Midbrain (tissue), 1 donor: ENCODE measurements around the gene TFF2.
A peak's percentile ranks its signal among the peaks of the same experiment; 100 is the strongest.

Source experiments
- DNase-seq: peaks from one replicate; lab custom pipeline; 2025; lab: John Stamatoyannopoulos, UW

The TFF2 gene

DNA sequence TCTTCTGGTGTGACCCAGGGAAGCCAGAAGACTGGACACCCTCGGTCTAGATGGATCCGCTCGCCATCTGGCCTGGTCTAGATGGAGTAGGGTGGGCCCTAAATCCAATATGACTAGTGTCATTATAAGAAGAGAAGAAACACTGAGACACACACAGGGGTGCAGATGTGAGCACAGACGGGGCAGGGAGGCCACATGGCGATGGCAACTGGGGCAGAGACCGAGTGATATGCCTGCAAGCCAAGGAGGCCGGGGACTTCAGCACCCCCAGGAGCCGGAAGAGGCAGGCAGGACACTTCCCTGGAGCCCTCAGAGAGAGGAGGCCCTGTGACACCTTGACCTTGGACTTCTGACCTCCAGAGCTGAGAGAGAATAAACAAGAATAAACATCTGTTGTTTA, 30.0 kb downstream of the TFF2 start:
- no peak for DNase-seq

- no peak for DNase-seq
Observed at GRCh38 chr21:42319851-42320572, 30.8 kb downstream of the TFF2 start.

DNA sequence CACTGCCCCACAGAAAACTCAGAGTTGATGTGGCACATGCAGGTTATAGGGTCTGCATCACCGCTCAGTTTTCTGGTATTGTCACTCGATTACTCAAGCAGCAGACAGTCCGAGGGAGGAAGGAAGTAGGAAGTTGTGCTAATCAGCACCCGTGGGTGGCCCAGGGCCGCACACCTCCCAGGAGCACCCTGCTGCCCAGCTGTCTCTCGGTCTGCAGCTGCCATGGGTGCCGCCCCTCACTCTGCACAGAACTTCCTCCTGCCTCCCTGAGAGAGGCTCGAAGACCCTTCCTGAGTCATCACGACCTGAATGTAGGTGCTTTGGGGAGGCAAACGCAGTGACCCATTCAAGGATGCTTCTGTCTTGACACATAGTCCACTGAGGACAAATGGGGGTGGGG, 31.4 kb downstream of the TFF2 start:
- DNase-seq, result no peak

- DNase-seq, result no peak
Observed at GRCh38 chr21:42317826-42318746, 32.7 kb downstream of the TFF2 start.

- no peak for DNase-seq
Observed at GRCh38 chr21:42317341-42317741, 33.5 kb downstream of the TFF2 start.

DNA sequence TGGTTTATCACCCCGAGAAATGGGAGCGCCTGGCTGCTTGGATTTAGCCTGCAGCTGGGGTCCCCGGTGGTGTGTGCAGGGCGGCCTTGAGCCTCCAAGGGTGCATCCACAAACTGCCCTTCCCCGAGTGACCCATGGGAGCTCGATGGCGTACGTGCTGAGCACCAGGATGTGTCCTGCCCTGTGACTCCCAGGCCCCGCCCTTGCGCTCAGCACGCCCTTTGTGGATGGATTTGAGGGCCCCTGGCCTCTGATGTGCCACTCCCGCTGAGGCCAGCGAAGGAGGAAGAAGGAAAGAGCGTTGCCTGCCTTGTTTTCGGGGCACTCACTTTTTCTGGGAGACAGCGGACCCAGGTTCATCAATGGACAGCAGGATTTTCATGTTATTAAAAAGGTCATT, 33.9 kb downstream of the TFF2 start:
- DNase-seq, result no peak

- no peak for DNase-seq
Observed at GRCh38 chr21:42315296-42315891, 35.4 kb downstream of the TFF2 start, which contains the start of gene TFF3. Gene TFF3, minus strand, starts transcription at chr21:42315409. Its CDS starts 35 bp downstream, at chr21:42315374.

GRCh38 chr21:42314616-42315295, 36.0 kb downstream of the TFF2 start:
- DNase-seq, result no peak

DNA sequence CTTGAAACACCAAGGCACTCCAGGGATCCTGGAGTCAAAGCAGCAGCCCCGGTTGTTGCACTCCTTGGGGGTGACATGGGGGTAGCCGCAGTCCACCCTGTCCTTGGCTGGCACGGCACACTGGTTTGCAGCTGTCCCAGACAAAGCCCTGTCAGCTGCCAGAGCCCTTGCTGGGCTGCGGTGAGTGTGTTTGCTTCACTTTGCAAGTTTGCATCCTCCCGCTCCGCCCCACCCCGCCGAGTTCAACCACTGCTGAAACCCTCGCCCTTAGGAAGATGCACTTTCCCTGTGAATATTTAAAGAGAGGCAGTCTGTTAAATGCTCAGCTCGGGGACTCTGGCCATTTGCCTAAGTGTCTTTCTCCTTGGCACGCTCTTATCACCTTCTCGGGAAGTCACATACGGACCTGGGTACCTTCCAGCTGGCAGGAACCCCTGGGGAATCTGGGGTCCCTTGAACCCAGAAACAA, 37.3 kb downstream of the TFF2 start:
- DNase-seq, result no peak

DNA sequence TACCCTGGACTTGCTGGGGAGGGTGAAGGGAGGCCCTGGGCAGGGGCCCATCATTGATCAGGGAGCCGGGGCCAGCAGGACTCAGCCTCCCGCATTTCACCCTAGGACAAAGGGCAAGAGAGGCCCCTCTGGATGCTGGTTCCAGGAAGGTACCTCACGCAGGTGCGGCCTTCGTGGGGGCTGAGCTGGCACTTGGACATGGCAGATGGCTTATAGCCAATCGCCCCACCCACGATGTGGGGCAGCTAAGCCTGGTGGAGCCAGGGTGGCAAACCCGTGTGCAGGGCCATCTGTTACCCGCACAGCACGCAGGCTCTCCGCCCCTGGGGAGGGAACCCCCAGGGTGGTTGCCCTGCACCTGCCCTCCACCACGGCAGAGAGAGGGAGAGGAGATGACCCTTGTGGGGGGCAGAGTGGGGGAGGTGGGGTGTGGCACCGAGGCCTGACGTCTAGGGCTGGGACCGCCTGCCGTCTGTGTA, 38.1 kb downstream of the TFF2 start:
- DNase-seq, result no peak

- DNase-seq, result no peak
Observed at GRCh38 chr21:42311816-42312625, 38.8 kb downstream of the TFF2 start.

DNA sequence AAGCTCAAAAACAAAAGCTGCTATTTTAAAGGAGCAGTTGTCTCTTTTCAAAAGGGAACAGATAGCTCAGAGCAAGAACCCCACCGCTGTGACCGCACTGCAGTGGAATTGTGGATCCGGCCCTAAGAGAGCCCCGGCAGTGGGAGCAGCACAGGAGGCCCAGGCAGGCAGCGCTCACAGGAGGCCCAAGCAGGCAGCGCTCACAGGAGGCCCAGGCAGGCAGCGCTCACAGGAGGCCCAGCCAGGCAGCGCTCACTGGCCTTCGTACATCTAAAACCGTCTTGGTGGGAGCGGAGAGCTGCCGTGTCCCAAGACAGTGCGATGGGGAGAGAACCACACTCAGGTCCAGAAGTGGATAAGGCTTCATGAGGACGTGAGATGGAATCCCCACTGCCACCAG, 39.6 kb downstream of the TFF2 start:
- no peak for DNase-seq

- DNase-seq, result no peak
Observed at GRCh38 chr21:42310411-42311001, 40.3 kb downstream of the TFF2 start.

DNA sequence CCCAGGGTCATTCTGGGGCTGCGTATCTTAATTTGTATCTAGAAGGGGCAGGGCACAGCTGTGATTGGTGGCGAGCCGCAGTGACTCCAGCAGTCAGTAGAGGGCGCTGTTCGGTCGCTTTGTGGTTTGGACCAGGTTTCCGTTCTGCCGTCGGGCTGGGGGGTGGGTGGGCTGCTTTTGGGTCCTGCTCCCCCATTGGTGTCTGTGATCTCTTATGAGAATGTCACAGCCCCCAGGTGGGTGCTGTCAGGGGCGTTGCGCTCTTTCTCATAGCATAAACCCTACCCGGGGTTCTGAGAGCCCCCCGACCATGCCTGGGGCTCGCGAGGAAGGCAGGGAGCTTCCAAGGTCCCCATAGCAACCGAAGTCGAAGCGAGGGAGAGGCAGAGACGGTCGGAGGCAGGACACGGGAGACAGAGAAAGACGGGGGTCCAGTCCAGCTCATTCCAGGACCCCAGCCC, 41.0 kb downstream of the TFF2 start:
- peak; percentile 35 for DNase-seq

GRCh38 chr21:42308914-42309752, 41.7 kb downstream of the TFF2 start:
- no peak for DNase-seq

DNA sequence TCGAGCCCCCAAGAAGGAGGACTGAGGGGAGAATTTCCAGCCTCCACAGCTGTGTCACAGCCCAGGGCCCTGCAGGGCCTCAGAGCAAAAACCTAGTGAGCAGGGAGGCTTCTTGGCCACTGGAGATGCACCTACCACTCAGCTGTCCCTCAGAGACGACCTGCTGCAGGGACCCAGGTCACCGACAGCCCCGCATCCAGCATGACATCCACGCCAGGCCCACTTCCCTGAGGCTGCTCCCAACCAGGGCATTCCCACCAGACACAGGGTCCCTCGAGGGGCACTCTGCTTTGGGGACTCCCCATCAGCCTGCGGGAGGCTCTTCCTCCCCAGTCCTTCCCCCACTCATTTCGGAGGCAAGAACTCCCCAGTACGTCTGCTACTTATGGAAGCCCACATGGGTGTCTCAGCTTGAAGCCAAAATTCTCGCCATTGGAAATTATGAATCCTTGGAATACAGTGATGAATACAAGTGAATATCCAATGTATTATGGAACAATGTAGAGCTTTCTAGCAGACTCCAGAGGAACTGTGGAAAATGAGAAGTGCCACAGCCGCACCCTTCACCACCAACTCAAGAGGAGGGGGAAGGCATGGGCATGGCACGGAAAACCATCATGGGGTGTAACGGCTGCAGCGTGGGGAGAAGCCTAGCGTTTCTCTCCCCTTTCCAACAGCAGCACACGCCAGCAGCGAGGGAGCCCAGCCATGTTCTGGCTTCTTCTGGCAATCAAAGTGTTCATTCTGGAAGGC, 42.5 kb downstream of the TFF2 start:
- DNase-seq, result no peak

- no peak for DNase-seq
Observed at GRCh38 chr21:42307106-42307505, 43.7 kb downstream of the TFF2 start.

GRCh38 chr21:42306366-42307035, 44.3 kb downstream of the TFF2 start:
- DNase-seq, result no peak
